ENCODE results near the gene MRPS9.
A peak's percentile ranks its signal among the peaks of the same experiment; 100 is the strongest.

Gene MRPS9

DNA sequence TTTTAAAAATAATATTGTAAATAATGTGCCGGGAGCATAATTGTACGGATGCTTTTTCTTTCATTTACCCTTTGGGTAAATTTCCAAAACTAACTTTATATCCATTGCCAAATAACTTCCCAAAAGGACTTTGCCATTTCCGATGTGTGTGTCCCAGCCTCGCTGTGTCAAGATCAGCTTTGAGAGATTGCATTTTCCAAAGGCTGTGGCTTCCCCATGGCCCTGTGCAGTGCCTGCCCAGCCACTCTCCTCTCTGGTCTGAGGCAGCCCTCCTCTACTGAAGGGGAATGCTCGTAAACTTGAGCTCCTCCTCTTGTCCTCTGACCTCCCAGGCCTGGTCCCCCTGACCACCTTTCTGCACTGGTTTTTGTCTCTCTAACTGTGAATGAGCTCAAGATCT lies 78.5 kb downstream of the MRPS9 start:
- DNase-seq (ENCODE audit: insufficient read length, low spot score) (no peak), FAIRE-seq (no peak)

GRCh38 chr2:105117565-105117964 lies 79.7 kb downstream of the MRPS9 start:
- DNase-seq (ENCODE audit: insufficient read length, low spot score), result no peak
- no peak for FAIRE-seq

GRCh38 chr2:105118960-105119359 lies 81.1 kb downstream of the MRPS9 start:
- DNase-seq (ENCODE audit: insufficient read length, low spot score) (no peak), FAIRE-seq (no peak)

- FAIRE-seq, result no peak
- no peak for DNase-seq (ENCODE audit: insufficient read length, low spot score)
These were observed 83.6 kb downstream of the MRPS9 start for GRCh38 chr2:105121434-105121833.

DNA sequence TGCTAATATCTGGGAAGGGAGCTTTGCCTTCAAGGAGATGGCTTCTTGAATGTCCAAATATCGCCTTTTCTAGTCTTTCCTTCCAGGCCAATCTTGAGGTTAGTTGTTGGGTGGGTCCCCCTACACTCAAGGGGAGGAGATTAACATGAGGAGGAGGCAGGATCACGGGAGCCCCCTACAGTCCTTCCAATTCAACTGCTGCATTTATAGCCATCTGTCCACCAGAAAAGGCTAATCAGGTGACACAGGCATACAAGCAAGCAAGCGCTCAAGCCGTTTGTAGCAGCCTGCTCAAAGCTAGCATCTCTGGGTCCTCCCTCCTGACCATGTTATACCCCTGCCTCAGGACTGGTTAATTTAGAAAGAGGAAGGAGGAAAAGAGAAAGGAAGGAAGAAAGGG lies 87.6 kb downstream of the MRPS9 start:
- FAIRE-seq (no peak), DNase-seq (ENCODE audit: insufficient read length, low spot score) (no peak)

DNA sequence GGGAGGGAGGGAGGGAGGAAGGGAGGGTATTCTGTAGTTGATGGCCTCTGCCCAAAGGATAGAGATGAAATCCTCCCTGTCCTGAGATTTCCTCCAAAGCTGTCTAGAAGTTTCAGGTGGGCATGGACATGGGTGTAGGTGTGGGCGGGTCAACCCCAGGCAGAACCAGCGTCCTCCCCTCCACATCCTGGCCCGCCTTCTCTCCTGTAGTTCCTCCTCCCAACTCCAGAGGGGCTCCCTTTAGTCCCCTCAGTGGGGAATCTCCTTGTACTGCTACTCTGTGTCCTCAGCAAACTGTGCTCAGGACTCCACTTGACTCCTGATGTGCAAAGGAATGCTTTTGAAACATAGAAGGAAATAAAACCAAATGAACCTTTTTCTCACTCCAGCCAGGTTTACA lies 88.1 kb downstream of the MRPS9 start:
- FAIRE-seq, result no peak

GRCh38 chr2:105126336-105126735 lies 88.5 kb downstream of the MRPS9 start:
- DNase-seq (ENCODE audit: insufficient read length, low spot score), result no peak

More for the DNA sequence above, 88.1 kb downstream of the MRPS9 start:
- DNase-seq (ENCODE audit: insufficient read length, low spot score), result no peak

GRCh38 chr2:105127289-105127915 lies 89.5 kb downstream of the MRPS9 start:
- DNase-seq (ENCODE audit: insufficient read length, low spot score) (no peak), FAIRE-seq (no peak)

More at GRCh38 chr2:105126336-105126735, 88.5 kb downstream of the MRPS9 start:
- FAIRE-seq, result no peak

GRCh38 chr2:105129722-105130232 lies 91.9 kb downstream of the MRPS9 start:
- FAIRE-seq, result peak; percentile 37

DNA sequence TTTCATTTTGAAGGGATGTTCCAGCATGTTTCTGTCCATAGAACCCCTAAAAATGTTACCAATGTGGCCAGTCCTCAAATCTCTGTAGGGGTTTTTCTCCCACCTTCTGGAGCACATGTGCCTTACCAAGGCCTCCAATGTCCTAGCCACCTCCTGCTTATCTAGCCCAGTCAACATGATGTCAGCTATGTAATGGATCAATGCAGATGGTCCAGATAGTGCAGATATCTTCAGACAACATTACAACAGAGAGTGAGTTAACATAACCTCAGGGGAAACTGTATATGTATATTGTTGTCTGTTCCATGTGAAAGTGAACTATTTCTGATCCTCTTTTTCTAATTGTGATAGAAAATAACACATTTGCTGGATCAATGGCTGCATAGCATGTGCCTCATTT lies 92.7 kb downstream of the MRPS9 start:
- FAIRE-seq, result no peak
- DNase-seq (ENCODE audit: insufficient read length, low spot score), result no peak

More at GRCh38 chr2:105129722-105130232, 91.9 kb downstream of the MRPS9 start:
- no peak for DNase-seq (ENCODE audit: insufficient read length, low spot score)

- no peak for FAIRE-seq
These were observed 96.2 kb downstream of the MRPS9 start for GRCh38 chr2:105134081-105134480.

GRCh38 chr2:105135436-105135835 lies 97.6 kb downstream of the MRPS9 start:
- DNase-seq (ENCODE audit: insufficient read length, low spot score) (no peak), FAIRE-seq (no peak)

More at GRCh38 chr2:105134081-105134480, 96.2 kb downstream of the MRPS9 start:
- DNase-seq (ENCODE audit: insufficient read length, low spot score), result no peak

GRCh38 chr2:105136394-105136793 lies 98.5 kb downstream of the MRPS9 start:
- DNase-seq (ENCODE audit: insufficient read length, low spot score), result no peak
- no peak for FAIRE-seq

DNA sequence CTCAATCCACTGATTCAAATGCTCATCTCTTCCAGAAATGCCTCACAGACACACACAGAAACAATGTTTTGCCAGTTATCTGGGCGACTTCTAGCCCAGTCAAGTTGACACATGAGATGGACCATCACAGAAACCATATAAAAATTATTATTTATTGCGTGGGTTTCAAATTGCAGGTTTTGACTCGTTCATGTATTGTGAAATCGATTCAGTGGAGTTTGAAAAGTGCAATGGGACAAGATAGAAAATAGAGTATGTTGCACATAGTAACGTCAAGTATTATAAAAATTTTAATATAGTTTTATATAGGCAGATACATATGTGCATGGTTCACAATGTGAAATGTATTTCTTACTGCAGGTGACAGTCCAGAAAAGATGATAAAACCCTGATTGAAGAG lies 100.8 kb downstream of the MRPS9 start:
- FAIRE-seq (no peak), DNase-seq (ENCODE audit: insufficient read length, low spot score) (no peak)

- FAIRE-seq (no peak), DNase-seq (ENCODE audit: insufficient read length, low spot score) (no peak)
These were observed 101.8 kb downstream of the MRPS9 start for GRCh38 chr2:105139556-105140239.

DNA sequence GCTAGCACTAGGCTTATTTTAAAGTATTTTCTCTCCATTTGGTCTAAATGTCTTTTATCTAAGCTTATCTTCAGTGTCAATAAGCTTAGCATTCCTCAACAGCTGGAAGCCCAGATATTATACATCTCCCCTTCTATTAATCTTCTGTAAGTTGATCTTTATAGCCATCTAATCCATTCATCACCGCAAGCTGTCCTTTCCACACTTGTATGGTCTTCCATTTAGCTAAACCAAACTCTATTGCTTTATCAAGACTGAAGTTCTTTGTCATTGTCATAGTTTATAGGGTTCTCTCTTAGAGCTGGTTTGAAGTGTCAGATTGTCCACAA lies 102.3 kb downstream of the MRPS9 start:
- FAIRE-seq (no peak), DNase-seq (ENCODE audit: insufficient read length, low spot score) (no peak)

- no peak for DNase-seq (ENCODE audit: insufficient read length, low spot score)
- FAIRE-seq, result no peak
These were observed 103.3 kb downstream of the MRPS9 start for GRCh38 chr2:105141099-105141614.

- no peak for FAIRE-seq
- DNase-seq (ENCODE audit: insufficient read length, low spot score), result no peak
These were observed 104.4 kb downstream of the MRPS9 start for GRCh38 chr2:105142239-105142638.

- FAIRE-seq (no peak), DNase-seq (ENCODE audit: insufficient read length, low spot score) (no peak)
These were observed 105.2 kb downstream of the MRPS9 start for GRCh38 chr2:105143094-105143466.

DNA sequence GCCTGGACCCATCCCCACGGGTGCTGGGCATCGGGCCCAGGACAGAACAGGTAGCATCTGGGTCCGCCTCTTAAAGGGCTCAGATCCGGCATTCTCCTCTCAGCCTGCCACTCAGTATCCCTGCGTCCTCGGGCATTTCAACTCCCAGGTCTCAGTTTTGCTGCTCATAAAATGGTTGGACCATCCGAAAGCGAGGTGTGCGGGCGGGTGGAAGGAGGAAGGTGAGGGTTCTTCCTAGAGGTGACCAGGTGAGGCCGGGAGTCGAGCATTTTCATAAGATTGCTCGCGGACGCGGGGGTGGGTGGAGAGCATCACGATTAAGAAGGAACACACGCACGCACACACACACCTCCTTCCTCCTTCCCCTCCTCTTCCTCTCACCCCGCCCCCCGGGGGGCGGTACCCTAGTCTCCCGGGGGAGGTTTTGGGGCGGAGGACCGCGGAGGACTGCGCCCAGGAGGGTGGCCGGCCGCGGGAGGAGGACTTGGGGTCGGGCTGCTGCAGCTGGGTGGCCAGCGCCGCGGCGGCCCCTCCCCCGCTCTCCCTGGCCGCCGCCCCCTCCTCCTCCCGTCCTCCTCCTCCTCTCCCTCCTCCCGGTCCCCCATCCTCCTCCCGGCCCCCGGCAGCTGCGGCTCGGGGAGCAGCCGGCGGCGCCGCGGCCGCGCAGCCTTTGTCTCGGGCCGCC lies 105.7 kb downstream of the MRPS9 start:
- FAIRE-seq (no peak), DNase-seq (ENCODE audit: insufficient read length, low spot score) (no peak)

DNA sequence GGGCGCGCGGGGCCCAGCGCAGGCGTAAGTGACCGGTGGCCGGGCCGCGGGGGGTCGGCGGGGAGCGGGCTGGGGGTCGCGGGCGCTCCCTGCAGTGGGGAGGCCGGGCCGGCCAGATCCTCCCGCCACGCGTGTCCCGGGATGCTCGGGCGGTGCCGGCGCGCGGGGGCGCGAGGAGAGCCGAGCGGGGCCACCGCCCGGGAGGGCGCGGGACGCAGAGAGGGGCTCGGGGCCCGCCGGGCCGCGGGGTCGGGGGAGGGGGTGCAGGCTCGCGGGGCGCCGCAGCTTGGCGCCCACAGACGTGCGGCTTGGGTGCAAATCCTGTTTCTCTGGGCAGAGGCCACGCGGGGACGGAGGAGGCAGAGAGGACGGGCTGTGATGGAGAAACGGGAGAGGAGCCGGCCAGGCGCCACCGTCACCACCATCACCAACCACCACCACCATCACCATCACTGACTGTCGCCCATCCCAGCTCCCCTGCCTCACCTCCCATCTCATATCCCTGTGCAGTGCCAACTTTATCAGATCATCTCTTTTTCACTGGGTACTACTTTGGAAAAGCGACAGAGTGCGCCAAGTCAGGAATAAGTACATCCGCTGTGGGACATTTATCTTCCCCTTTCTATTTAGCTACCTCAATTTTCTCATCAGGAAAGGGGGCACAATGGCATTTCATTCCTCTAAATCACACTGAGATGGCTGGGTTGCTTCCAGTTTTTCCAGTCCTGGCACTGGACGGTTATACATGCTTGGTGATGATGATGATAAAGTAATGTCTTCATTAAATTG lies 106.5 kb downstream of the MRPS9 start:
- FAIRE-seq, result no peak

More for the DNA sequence above, 106.5 kb downstream of the MRPS9 start:
- DNase-seq (ENCODE audit: insufficient read length, low spot score), result no peak
